Measurements from ENCODE around the gene OTUB1.
A peak's percentile ranks its signal among the peaks of the same experiment; 100 is the strongest.

OTUB1 gene

GRCh38 chr11:63978551-63979239 is 7.5 kb upstream of the OTUB1 start:
- no peak for DNase-seq

- DNase-seq: no peak
These were observed 6.8 kb upstream of the OTUB1 start for GRCh38 chr11:63979426-63979825.

- DNase-seq: peak; percentile 83
These were observed 454 bp upstream of the OTUB1 start for GRCh38 chr11:63985812-63986155.

- DNase-seq: no peak
These were observed 785 bp downstream of the OTUB1 start for GRCh38 chr11:63986932-63987513.

GRCh38 chr11:63991558-63991957 is 5.3 kb downstream of the OTUB1 start:
- no peak for DNase-seq

- DNase-seq: no peak
These were observed 6.9 kb downstream of the OTUB1 start for GRCh38 chr11:63993100-63993499.

GRCh38 chr11:63993993-63994392 is 7.8 kb downstream of the OTUB1 start:
- no peak for DNase-seq

- DNase-seq: no peak
These were observed 10.3 kb downstream of the OTUB1 start for GRCh38 chr11:63996512-63996911.

GRCh38 chr11:63997104-63997700 is 11.0 kb downstream of the OTUB1 start:
- DNase-seq: no peak

GRCh38 chr11:63997801-63998337 is 11.6 kb downstream of the OTUB1 start:
- no peak for DNase-seq

- no peak for DNase-seq
These were observed 12.5 kb downstream of the OTUB1 start for GRCh38 chr11:63998558-63999348.

- peak; percentile 79 for DNase-seq
These were observed 13.2 kb downstream of the OTUB1 start for GRCh38 chr11:63999349-64000025.

GRCh38 chr11:64000026-64000739 is 13.9 kb downstream of the OTUB1 start:
- peak; percentile 82 for DNase-seq

- DNase-seq: no peak
These were observed 14.7 kb downstream of the OTUB1 start for GRCh38 chr11:64000740-64001483.

GRCh38 chr11:64001484-64002420 is 15.5 kb downstream of the OTUB1 start:
- DNase-seq: no peak

GRCh38 chr11:64003807-64004589 is 17.8 kb downstream of the OTUB1 start:
- DNase-seq: no peak

GRCh38 chr11:64004590-64004984 is 18.3 kb downstream of the OTUB1 start:
- no peak for DNase-seq

GRCh38 chr11:64005691-64006090 is 19.5 kb downstream of the OTUB1 start:
- DNase-seq: no peak

GRCh38 chr11:64006398-64006797 is 20.2 kb downstream of the OTUB1 start:
- DNase-seq: no peak
